GM12878 (cell line): Measurements from ENCODE around the gene FOXL3. TPM values are rescaled to one million over a fixed set of nuclear protein-coding genes. Genes with fewer than 3 reads are reported as not detected.

Source experiments
- ATAC-seq: fragments of 200-7000 bp; cut with Tn5 transposase; 3 replicates; pipeline ENCODE4 v1.9.1; 2020; ENCODE audit warnings: mild to moderate bottlenecking, moderate library complexity
- BruUV-seq: library from RNA; stranded (reverse); fragments of 400-500 nt; replicated peaks from 2 replicates; lab custom pipeline; 2021; lab: Mats Ljungman, UMichigan
- CTCF ChIA-PET: fragments of 300-600 bp; sonication (Branson Sonifier 250); formaldehyde crosslinking; extraction: SDS; loops from one replicate; lab custom pipeline; 2021; ENCODE audit warnings: inconsistent platforms; lab: Yijun Ruan, JAX
- POLR2A ChIA-PET: fragments of 350-600 bp; formaldehyde crosslinking; extraction: SDS; loops from one replicate; lab custom pipeline; 2021; ENCODE audit warnings: inconsistent platforms; lab: Charles Lee
- RAD21 ChIA-PET: fragments of 300-600 bp; sonication (Branson Sonifier 250); formaldehyde crosslinking; loops from one replicate; lab custom pipeline; 2023; ENCODE audit warnings: antibody characterized with exemption; ENCODE audit not compliant: unreplicated experiment; lab: Charles Lee
- SMC1A ChIA-PET: fragments of 300-600 bp; sonication (Branson Sonifier 250); formaldehyde crosslinking; loops from one replicate; lab custom pipeline; 2023; ENCODE audit not compliant: unreplicated experiment, uncharacterized antibody; lab: Charles Lee
- DNase-seq: peaks from one replicate; pipeline ENCODE4 v3.0.0-alpha.2; 2011; ENCODE audit warnings: low read depth, low spot score
- FAIRE-seq: peaks from 3 replicates; lab custom pipeline; 2011; peaks lifted over from hg19 to GRCh38; lab: Jason Lieb, UNC
- H2AFZ ChIP-seq: 2 replicates; pipeline ENCODE4 v1.6.0; 2011; ENCODE audit warnings: low read depth, low read length, control low read depth; ENCODE audit not compliant: control insufficient read depth
- H3K27ac ChIP-seq: 2 replicates; pipeline ENCODE4 v1.5.1; 2011; ENCODE audit warnings: control low read depth; ENCODE audit not compliant: control insufficient read depth, insufficient read depth
- H3K27me3 ChIP-seq, 2 experiments: replicated peaks in 1 of 2; 2 replicates each; pipeline versions ENCODE4 v1.6.0 to v1.6.1; 2011; ENCODE audit warnings: low read length in 1 of 2; ENCODE audit not compliant: control insufficient read depth in 2 of 2, insufficient read depth in 2 of 2
- H3K36me3 ChIP-seq, 2 experiments: 2 replicates each; pipeline ENCODE4 v1.5.1; 2011; ENCODE audit warnings: low read length in 1 of 2; ENCODE audit not compliant: control insufficient read depth in 2 of 2, insufficient read depth in 2 of 2
- H3K4me1 ChIP-seq: 2 replicates; pipeline ENCODE4 v1.6.1; 2011; ENCODE audit warnings: mild to moderate bottlenecking, low read length, moderate library complexity, mixed read lengths; ENCODE audit not compliant: control insufficient read depth, insufficient read depth
- H3K4me2 ChIP-seq: 2 replicates; pipeline ENCODE4 v1.6.0; 2011; ENCODE audit warnings: control low read depth; ENCODE audit not compliant: control insufficient read depth, insufficient read depth
- H3K4me3 ChIP-seq: fragments of 200-600 bp; sonication (generic); 2 replicates; pipeline ENCODE4 v1.5.1; 2016
- H3K79me2 ChIP-seq: 2 replicates; pipeline ENCODE4 v1.6.0; 2011; ENCODE audit warnings: low read length; ENCODE audit not compliant: control insufficient read depth, insufficient read depth
- H3K9ac ChIP-seq: 2 replicates; pipeline ENCODE4 v1.8.0; 2011; ENCODE audit warnings: low read length, control low read depth, mixed read lengths; ENCODE audit not compliant: control insufficient read depth, insufficient read depth
- H3K9me3 ChIP-seq: replicated peaks from 3 replicates; pipeline ENCODE4 v1.5.1; 2011; ENCODE audit warnings: mild to moderate bottlenecking, low read length; ENCODE audit not compliant: control insufficient read depth, insufficient read depth
- H4K20me1 ChIP-seq: 2 replicates; pipeline ENCODE4 v1.6.0; 2011; ENCODE audit not compliant: control insufficient read depth, insufficient read depth
- NFXL1 ChIP-seq: fragments of 450-650 bp; IDR thresholded peaks from 2 replicates; pipeline ENCODE4 v1.6.1; 2017; ENCODE audit warnings: antibody characterized with exemption, mild to moderate bottlenecking, borderline replicate concordance
- RAD21 ChIP-seq: IDR thresholded peaks from 2 replicates; pipeline ENCODE4 v1.6.1; 2011; ENCODE audit warnings: mild to moderate bottlenecking, low read depth, low read length, moderate library complexity; ENCODE audit not compliant: insufficient read depth
- SMAD1 ChIP-seq: fragments of 450-650 bp; IDR thresholded peaks from 2 replicates; pipeline ENCODE4 v1.6.1; 2018; ENCODE audit warnings: mild to moderate bottlenecking, low read depth; ENCODE audit not compliant: partially characterized antibody
- TCF3 ChIP-seq: IDR thresholded peaks from 2 replicates; pipeline ENCODE4 v1.6.1; 2012; ENCODE audit warnings: low read depth, mild to moderate bottlenecking, low read length, borderline replicate concordance; ENCODE audit not compliant: insufficient read depth
- ZNF592 ChIP-seq: fragments of 450-650 bp; IDR thresholded peaks from 2 replicates; pipeline ENCODE4 v1.6.1; 2017; ENCODE audit warnings: mild to moderate bottlenecking, moderate library complexity
- WGBS: methylation state at CpG from one replicate; pipeline ENCODE4 v1.1.6; 2016; ENCODE audit warnings: low lambda C conversion rate; ENCODE audit not compliant: insufficient replicate concordance, insufficient coverage; ENCODE audit errors: missing lambda C conversion rate; 5-methylcytosine and 5-hydroxymethylcytosine counted together
- in situ Hi-C: fragments of 300-500 bp; cut with MboI; formaldehyde crosslinking; loops from 9 replicates; pipeline ENCODE4 v1.14.3; 2018; ENCODE audit warnings: mixed read lengths
- intact Hi-C: fragments of 100-400 bp; cut with micrococcal nuclease; formaldehyde crosslinking; loops from one replicate; pipeline ENCODE4 v1.14.2; 2022; ENCODE audit not compliant: unreplicated experiment
- polyA plus RNA-seq, 11 experiments: library from polyadenylated mRNA; depleted of rRNA in 4 of 11; unstranded in 6 of 11; stranded (reverse) in 5 of 11; fragments of >200 nt; fragmentation: Nextera tagmentation in 4 of 11; fragmentation: Illumina TruSeq in 1 of 11; extraction: Ambion mirVana in 4 of 11; extraction: Trizol in 1 of 11; gene quantifications; 1 replicate in 1 of 11; 2 replicates in 10 of 11; pipeline versions ENCODE4 v1.2.1 to v1.2.3, GENCODE V29; 2011 to 2016; ENCODE audit warnings: inconsistent platforms in 2 of 11, missing spikeins in 2 of 11, low read depth in 1 of 11
- total RNA-seq, 4 experiments: library from RNA; depleted of rRNA in 3 of 4; stranded (reverse); fragments of >200 nt in 3 of 4; fragmentation: Illumina TruSeq in 1 of 4; extraction: Trizol in 1 of 4; gene quantifications; 2 replicates each; pipeline versions ENCODE4 v1.2.1 to v1.2.3, GENCODE V29; 2013 to 2021

FOXL3 gene
- total and polyA plus RNA-seq, 10 of the 15 experiments (the other 5 are each of a cell fraction or from before 2014, with no cell fraction given), result not detected

GRCh38 chr7:317643-318405, 27.9 kb downstream of the FOXL3 start (continued):
- TF ChIP-seq RAD21 (no peak), ZNF592 (no peak), TCF3 (no peak), NFXL1 (no peak)

- ATAC-seq (no peak), FAIRE-seq (no peak), DNase-seq (no peak)
- Histone ChIP-seq H3K27me3 (no peaks in the 10 kb centered on the region), H2AFZ (no peak overlapping the region), H3K9ac (no peak overlapping the region), H3K4me3 (no peak overlapping the region), H4K20me1 (no peaks in the 10 kb centered on the region), H3K9me3 (no peaks in the 10 kb centered on the region; the same call in 2 of the 3 replicates), H3K79me2 (no peaks in the 10 kb centered on the region)
- ChIA-PET RAD21 (no interaction called here), POLR2A (no interaction called here)
- 39% methylated on average over 9 of the region's 9 CpGs for WGBS
- in situ Hi-C loops, result loop anchor here (5.0 kb wide), 3 partner anchors 459 to 644 kb away; no protein-coding TSS in a partner anchor
- TF ChIP-seq SMAD1, result no peak
- TF ChIP-seq, all 136 proteins: peak for 0
- no peaks in the 10 kb centered on the region for H3K36me3 ChIP-seq
- SMC1A ChIA-PET, result interaction anchor here (0.6 to 1.1 kb wide), 2 partner anchors 456 to 554 kb away, joined by 3 read pairs; no protein-coding TSS in a partner anchor
- intact Hi-C loops, result no loop called here
- CTCF ChIA-PET, result no interaction called here
- BruUV-seq, result no TSS peak
- no peaks in the 10 kb centered on the region for H3K4me1 ChIP-seq
- no peak overlapping the region for H3K27ac ChIP-seq
- no peak overlapping the region for H3K4me2 ChIP-seq
Observed at GRCh38 chr7:318476-318875, 28.5 kb downstream of the FOXL3 start.
